Uterus (tissue), 4 donors: Measurements from ENCODE around the gene PLCG2. TPM values are rescaled to one million over a fixed set of nuclear protein-coding genes. Genes with fewer than 3 reads are reported as not detected.

Experiments
- DNase-seq, 2 donors: peaks; one replicate each; pipeline ENCODE4 v3.0.0-alpha.2; 2019 to 2020
- H3K27ac ChIP-seq, 2 donors: fragments of 200-600 bp; sonication (generic); 1 replicate in 1 of 2; 2 replicates in 1 of 2; pipeline ENCODE4 v1.5.1; 2016 to 2018
- H3K27me3 ChIP-seq, 2 donors: fragments of 200-600 bp; sonication (generic); one replicate each; pipeline ENCODE4 v1.5.1; 2018 to 2019; ENCODE audit warnings: control low read depth in 1 of 2
- H3K36me3 ChIP-seq, 2 donors: fragments of 200-600 bp; sonication (generic); one replicate each; pipeline ENCODE4 v1.5.1; 2019; ENCODE audit warnings: control low read depth in 1 of 2
- H3K4me1 ChIP-seq, 2 donors: fragments of 200-600 bp; sonication (generic); one replicate each; pipeline ENCODE4 v1.5.1; 2018 to 2019; ENCODE audit warnings: control low read depth in 1 of 2
- H3K4me3 ChIP-seq, 2 donors: fragments of 200-600 bp; sonication (generic); 1 replicate in 1 of 2; 2 replicates in 1 of 2; pipeline ENCODE4 v1.5.1; 2018 to 2019; ENCODE audit warnings: mild to moderate bottlenecking in 1 of 2
- H3K9me3 ChIP-seq, 2 donors: fragments of 200-600 bp; sonication (generic); one replicate each; pipeline ENCODE4 v1.5.1; 2019; ENCODE audit warnings: control low read depth in 1 of 2
- POLR2A ChIP-seq, 2 donors: fragments of 450-650 bp; IDR thresholded peaks; one replicate each; pipeline ENCODE4 v1.6.1; 2016; ENCODE audit warnings: antibody characterized with exemption in 2 of 2, mild to moderate bottlenecking in 1 of 2, moderate library complexity in 1 of 2
- intact Hi-C: fragments of 100-400 bp; cut with DNase I; formaldehyde crosslinking; loops from one replicate; pipeline ENCODE4 v1.15.1; 2023; ENCODE audit warnings: low total_unique reads
- total RNA-seq, 4 donors: library from RNA; depleted of rRNA in 3 of 4; stranded (reverse); fragments of >200 nt in 3 of 4; gene quantifications; one replicate each; pipeline versions ENCODE4 v1.1.0 to v1.2.4, GENCODE V29; 2014 to 2023
- TF ChIP-seq, protein P1 (sequence below), 4 experiments: fragments of 200-600 bp in 2 of 4; fragments of 450-650 bp in 2 of 4; sonication (generic) in 2 of 4; IDR thresholded peaks; one replicate each; pipeline ENCODE4 v1.5.1; 2016 to 2019; ENCODE audit warnings: antibody characterized with exemption in 4 of 4, mild to moderate bottlenecking in 2 of 4, moderate library complexity in 1 of 4
- donor health status: DM: yes; HTN: yes; CAD: no.

The PLCG2 gene
- total RNA-seq, 4 donors from 2014 or later, result 11.2 to 39.4 (median 18.8) TPM

DNA sequence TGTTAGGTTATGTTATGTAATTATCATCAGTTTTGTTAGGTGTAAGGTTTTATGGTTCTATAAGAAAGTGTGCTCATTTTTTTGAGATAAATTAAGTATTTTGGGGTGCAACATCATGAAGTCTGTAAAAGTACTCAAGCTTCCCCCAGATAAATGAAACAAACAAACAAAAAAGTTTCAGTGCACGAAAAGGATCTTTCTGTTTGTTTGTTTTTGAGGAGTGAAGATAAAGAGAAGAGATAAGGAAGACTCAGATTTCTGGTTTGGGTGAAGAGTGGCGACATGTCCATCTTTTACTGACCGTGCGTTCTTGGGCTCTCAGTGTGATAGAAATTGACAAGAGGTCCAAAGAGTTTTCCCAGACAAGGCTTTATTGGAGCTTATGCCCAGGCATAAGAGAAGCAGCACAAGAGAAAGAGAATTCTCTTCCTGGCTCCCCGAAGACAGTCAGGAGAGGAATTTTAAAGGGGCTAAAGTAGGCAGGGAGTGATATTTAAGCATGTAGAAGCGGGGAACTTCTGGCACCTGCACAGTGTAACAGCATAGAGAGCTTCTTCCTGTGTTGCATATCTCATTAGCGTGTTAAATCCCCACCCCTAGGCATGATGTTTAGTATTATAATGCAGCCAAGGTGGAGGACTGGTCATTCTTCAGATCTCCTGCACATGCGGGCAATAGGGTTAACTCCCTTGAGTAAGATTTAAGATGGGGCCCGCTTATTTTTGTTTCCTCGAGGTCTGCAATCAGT, 71.3 kb downstream of the PLCG2 start:
- DNase-seq, result no peak
- Histone ChIP-seq H3K9me3 (no peaks in the 10 kb centered on the region), H3K27me3 (no peaks in the 10 kb centered on the region), H3K4me1 (no peaks in the 10 kb centered on the region), H3K27ac (no peak overlapping the region), H3K4me3 (no peak overlapping the region), H3K36me3 (no peaks in the 10 kb centered on the region)
- TF ChIP-seq, protein P1, sequence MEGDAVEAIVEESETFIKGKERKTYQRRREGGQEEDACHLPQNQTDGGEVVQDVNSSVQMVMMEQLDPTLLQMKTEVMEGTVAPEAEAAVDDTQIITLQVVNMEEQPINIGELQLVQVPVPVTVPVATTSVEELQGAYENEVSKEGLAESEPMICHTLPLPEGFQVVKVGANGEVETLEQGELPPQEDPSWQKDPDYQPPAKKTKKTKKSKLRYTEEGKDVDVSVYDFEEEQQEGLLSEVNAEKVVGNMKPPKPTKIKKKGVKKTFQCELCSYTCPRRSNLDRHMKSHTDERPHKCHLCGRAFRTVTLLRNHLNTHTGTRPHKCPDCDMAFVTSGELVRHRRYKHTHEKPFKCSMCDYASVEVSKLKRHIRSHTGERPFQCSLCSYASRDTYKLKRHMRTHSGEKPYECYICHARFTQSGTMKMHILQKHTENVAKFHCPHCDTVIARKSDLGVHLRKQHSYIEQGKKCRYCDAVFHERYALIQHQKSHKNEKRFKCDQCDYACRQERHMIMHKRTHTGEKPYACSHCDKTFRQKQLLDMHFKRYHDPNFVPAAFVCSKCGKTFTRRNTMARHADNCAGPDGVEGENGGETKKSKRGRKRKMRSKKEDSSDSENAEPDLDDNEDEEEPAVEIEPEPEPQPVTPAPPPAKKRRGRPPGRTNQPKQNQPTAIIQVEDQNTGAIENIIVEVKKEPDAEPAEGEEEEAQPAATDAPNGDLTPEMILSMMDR (IDR thresholded peaks at IDR 0.05), result no peak
- no peak for TF ChIP-seq POLR2A (IDR thresholded peaks at IDR 0.05)
- intact Hi-C loops, result no loop called here

DNA sequence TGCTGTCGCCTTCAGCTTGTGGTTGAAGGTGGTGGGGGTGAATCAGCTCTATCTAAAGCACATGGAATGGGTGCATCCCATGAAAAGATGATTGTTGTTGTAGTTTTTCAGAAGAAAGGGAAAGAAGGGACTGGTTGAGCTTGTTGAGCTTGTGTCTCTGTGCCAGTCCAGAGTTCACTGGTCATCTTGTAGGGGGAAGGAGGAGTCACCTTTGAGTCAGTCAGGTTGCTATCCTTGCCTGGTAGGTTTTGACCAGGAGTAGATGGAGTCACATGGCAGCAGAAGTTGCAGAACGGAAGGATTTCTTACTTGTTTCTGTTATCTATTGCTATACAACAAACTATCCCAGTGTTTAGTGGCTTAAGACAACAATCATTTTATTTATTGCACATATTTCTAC, 73.3 kb downstream of the PLCG2 start:
- intact Hi-C loops, result no loop called here
- no peak overlapping the region for H3K4me3 ChIP-seq
- no peaks in the 10 kb centered on the region for H3K9me3 ChIP-seq
- TF ChIP-seq, protein P1 (IDR thresholded peaks at IDR 0.05), result no peak
- no peak for TF ChIP-seq POLR2A (IDR thresholded peaks at IDR 0.05)
- H3K27ac ChIP-seq, result no peak overlapping the region
- no peaks in the 10 kb centered on the region for H3K27me3 ChIP-seq
- no peak for DNase-seq
- no peaks in the 10 kb centered on the region for H3K36me3 ChIP-seq
- H3K4me1 ChIP-seq, result no peaks in the 10 kb centered on the region

DNA sequence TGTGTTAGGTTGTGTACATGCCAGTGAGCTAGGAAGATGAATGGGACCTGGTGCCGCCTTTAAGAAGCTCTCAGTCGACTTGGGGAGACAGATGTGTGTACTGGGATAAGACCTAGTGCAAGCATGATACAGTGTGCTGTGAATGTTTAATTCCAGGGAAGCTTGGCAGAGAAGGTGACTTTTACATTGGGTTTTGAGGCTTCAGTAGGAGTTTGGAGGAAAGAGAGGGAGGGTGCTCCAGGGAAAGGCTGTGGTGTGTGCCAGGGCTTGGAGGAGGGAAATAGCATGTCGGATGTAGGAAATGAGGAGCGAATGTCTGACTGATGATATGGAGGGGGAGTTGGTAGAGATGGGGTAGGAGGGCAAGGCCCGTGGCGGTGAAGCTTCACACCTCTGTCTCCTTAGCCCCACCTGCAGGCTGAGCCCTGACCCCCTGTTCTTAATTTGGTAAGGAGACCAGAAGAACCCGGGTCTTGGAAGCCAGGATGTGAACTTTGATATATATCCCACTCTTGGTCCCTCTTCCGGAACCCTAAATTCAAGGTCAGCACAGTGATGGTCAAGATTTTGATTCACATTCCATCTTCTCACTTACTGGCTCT, 76.6 kb downstream of the PLCG2 start:
- TF ChIP-seq, protein P1 (IDR thresholded peaks at IDR 0.05), result no peak
- TF ChIP-seq POLR2A (IDR thresholded peaks at IDR 0.05), result no peak
- H3K27me3 ChIP-seq, result no peaks in the 10 kb centered on the region
- no peak overlapping the region for H3K4me3 ChIP-seq
- H3K9me3 ChIP-seq, result no peaks in the 10 kb centered on the region
- no peak for DNase-seq
- intact Hi-C loops, result no loop called here
- H3K27ac ChIP-seq, result no peak overlapping the region
- no peaks in the 10 kb centered on the region for H3K36me3 ChIP-seq
- no peaks in the 10 kb centered on the region for H3K4me1 ChIP-seq

DNA sequence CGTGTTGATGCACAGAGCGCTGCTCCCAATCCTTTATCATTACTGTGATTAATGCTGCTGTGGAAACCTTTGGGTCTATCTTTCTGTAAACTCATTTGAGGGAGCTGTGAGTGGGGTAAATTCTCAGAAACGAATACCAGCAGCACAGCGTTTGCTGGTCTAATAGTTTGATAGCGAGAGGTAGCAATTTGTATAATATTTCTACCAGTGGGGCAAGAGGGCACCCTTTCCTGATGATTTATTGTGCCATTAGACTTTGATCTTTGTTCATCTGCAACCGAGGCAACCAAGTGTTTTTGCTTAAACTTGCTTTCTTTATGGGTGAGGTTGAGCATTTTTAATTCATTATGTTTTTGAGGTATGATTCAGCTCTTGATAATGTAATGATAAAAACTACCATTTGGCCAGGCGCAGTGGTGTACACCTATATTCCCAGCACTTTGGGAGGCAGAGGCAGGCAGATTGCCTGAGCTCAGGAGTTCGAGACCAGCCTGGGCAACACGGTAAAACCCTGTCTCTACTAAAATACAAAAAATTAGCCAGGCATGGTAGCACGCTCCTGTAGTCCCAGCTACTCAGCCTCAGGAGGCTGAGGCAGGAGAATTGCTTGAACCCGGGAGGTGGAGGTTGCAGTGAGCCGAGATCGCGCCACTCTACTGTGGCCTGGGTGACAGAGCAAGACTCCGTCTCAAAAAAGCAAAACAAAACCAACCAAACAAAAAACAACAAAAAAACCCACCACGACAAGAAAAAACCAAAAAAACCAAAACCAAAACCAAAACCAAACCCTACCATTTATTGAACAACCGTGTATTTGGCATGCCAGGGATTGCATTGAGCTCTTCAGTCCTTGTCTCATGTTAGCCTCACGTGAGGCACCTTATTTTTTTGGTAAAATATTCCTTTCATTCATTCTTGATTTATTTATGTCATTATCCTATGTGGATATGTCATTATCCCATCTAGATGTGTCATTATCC, 81.5 kb downstream of the PLCG2 start:
- TF ChIP-seq POLR2A (IDR thresholded peaks at IDR 0.05), result no peak
- TF ChIP-seq, protein P1 (IDR thresholded peaks at IDR 0.05), result no peak
- Histone ChIP-seq H3K4me3 (no peak overlapping the region), H3K9me3 (no peaks in the 10 kb centered on the region), H3K4me1 (no peaks in the 10 kb centered on the region), H3K27me3 (no peaks in the 10 kb centered on the region), H3K27ac (peak overlapping the region; percentile 0 to 74), H3K36me3 (no peaks in the 10 kb centered on the region)
- no peak for DNase-seq
- intact Hi-C loops, result no loop called here
